GM19240 (cell line): ENCODE results near the gene CSNK1G2.
"Not testable (repeated sequence)": the region's sequence is repeated elsewhere in the genome, so short reads cannot be mapped to it uniquely, and the experiment has no call there.

Source experiments
- DNase-seq: peaks from one replicate; pipeline ENCODE4 v3.0.0; 2011; ENCODE audit warnings: low spot score; ENCODE audit not compliant: insufficient read length

CSNK1G2 gene

DNA sequence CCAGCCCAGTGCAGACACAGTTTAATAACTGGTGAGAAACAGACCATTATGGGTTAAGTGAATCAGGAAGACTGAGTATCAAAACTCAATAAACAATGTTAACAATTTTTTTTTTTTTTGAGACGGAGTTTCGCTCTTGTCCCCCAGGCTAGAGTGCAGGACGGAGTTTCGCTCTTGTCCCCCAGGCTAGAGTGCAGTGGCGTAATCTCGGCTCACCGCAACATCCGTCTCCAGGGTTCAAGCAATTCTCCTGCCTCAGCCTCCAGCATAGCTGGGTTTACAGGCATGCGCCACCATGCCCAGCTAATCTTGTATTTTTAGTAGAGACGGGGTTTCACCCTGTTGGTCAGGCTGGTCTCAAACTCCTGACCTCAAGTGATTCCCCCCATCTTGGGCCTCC, 47.5 kb downstream of the CSNK1G2 start:
- DNase-seq: not testable (repeated sequence)

DNA sequence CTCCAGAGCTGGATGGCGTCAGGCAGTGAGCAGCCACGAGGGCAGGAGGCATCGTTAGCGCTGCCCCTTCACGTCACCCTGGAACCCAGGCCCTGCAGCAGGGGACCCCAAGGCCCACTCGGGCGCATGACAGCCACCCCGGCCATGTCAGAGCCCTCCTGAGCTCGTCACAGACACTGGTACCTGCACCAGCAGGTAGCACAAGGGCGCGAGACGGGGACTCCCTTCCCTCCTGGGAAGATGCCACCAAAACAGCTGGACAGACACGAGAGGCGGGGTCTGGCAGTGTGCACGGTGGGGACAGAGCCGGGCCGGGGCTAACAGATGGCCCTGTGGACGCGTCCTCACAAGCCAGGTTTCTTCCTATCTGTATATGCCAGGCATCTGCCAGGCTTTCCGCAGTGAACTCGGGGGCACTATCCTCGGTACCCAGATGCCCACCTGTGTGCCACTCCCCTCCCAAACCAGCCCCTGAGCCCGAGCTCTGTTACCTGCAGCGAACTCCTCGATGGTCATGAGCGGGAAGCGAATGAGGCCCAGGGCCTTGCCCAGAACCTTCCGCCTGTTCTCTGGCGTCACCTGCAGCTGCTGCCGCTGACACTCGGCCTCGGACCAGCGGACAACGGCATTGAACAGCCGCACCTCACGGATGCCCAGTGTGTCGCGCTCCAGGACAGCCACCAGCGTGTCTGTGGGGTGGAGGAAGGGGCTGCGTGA, 48.7 kb downstream of the CSNK1G2 start:
- DNase-seq: no peak

DNA sequence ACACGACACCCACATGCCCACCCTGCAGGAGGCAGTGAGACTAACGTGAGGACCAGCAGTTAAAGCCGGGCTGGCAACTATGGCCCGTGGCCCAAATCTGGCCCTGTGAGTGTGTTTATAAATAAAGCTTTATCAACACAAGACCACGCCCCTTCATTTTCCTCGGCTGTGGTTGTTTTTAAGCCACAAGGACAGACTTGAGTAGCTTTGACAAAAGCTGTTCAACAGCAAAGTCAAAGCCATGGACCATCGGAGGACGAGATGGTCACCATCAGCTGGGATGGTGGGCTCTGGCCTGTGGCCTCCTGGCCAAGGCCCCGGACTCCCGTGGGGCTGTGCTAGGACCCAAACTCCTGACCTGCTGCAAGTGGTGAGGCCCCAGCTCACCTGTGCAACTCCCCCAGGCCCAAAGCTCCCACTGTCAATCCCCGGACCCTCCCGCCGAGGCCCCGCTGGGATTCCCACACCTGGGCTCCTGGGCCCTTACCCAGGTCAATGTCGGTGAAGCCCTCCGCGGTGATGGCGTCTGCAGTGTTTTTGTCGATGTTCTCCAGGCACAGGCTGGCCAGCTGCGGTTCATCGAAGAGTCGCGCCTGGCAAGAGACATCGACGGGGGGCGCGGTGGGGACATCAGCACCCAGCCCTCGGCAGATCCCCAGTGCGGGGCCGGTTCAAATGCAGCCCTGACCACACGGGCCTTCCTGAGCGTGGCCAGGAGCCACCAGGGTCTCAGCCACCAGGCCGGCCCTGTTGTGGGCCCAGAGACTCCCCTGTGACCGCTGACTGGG, 49.5 kb downstream of the CSNK1G2 start:
- no peak for DNase-seq

DNA sequence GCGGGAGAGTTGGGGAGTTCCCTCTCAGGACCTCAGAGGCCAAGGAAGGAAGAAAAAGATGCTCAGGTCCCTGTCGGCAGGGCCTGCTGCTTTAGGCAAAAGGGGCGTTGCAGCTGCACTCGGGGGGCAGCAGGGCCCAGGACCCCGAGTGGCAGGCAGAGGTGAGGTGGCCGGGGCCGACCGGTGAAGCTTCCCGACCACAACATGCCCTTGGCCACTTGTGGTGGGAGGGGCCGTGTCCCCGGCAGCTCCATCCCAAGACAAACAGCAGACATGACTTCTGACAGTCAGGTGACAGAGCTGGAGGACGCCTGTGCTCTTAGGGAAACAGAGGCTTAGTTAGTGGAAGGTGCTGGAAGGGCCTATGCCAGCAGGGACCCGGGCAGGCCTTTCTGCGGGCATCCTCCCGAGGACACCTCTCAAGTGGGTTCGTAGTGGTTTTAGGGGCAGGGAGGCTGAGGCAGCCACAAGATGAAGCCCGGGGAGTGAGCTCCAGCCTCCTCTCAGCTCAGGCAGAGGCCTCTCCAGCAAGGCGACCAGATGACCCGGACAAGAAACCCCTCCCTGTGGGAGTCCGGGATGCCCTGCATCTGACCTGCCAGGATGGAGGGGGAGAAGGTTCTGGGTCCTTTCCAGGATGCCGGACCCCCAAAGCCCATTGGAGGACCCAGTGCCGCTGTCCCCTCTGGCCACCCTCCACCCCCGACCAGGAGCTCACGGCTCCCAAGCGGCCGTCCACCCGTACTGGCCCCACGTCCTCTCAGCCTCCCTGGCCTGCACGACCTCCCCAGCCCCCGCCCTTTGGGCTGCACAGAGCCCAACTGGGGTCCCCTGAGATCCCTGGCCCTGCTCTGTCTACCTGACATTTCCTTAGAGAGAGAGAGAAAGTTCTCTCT, 50.3 kb downstream of the CSNK1G2 start:
- DNase-seq: no peak

DNA sequence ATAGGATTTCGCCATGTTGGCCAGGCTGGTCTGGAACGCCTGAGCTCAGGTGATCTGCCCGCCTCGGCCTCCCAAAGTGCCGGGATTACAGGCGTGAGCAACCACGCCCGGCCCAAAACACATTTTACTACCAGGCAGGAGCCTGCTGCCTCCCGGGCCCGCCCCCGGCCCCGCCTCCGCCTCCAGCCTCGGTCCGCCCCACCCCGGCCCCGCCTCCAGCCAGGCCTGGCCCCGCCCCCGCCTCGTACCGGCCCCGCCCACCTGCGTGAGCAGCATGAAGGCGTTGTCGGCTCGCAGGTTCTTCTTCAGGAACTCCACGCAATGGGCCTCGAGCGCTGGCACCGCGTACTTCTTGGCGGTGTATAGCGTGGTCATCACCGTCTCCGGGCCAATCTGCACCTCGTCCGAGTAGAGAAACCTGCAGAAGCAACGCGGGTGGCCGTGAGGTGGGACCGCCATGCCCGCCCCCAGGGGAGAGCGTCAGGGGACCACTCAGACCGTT, 51.8 kb downstream of the CSNK1G2 start:
- no peak for DNase-seq

DNA sequence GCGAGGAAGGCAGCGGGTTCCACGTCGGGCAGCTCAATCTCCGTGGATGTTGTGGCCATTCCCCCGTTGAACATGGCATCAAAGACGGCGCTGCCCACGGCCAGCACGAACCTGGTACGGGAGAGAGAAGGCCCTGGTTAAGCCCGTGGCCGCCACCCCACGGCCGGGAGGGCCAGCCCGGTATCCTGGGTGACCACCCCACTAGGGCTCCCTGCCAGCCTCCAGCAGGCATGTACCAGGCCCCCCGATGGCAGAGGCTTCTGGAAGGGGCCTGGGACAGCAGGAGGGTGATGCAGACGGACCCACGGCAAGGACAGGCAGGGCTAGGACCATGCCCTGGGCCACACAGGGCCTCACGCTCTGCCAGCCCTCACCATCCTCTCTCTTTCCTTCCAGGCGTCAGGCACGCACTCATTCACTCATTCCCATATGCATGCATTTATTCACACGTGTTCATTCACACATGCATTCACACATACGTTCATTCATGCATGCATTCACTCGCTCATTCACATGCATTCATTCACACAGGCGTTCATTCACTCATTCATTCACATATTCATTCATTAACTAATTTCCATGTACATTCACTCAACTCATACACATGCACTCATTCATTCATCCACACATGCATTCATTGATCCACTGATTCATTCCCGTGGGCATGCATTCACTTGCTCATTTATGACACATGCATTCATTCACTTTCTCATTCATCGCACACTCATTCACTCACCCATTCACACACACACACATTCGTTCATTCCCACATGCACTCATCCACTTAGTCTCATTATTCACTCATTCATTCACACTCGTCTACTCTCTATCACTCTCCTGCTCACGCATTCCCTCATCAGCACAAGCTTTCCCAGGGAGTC, 56.6 kb downstream of the CSNK1G2 start:
- no peak for DNase-seq

DNA sequence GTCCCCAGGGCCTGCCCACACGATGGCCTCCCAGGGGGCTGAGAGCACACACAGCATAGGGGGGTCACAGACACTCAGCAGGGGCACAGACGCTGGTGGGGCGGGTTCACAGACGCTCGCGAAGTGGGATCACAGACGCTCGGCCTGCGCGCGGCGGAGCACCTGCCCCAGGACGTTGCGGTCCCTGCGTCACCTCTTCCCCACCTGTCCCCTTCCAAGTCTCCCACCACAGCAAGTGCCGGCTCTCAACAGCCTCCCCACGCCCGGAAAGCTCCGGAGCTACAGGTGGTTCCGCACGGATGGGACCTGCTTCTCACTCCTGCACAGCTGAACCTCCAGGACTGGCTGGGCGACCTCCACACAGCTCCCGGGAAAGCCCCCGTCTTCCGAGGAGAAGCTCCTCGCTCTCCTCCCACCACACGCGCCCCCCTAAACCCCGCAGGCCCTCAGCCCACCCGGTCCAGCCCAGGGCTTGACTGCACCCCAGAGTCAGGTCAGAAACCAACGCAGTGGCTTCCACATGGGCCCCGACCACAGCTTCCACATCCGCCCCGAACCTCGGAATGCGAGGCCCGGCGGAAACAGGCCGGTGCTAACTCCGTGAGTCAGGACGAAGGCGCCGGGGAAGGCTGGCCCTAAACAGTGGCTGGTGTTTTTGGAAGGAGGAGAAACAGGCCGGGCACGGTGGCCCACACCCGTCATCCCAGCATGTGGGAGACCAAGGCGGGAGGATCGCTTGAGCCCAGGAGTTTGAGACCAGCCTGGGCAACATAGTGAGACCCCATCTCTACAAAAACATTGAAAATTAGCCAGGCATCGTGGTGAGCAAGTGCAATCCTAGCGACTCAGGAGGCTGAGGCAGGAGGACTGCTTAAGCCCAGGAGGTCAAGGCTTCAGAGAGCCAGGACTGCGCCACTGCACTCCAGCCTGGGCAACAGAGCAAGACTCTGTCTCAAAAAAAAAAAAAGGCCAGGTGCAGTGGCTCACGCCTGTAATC, 58.0 kb downstream of the CSNK1G2 start:
- no peak for DNase-seq

DNA sequence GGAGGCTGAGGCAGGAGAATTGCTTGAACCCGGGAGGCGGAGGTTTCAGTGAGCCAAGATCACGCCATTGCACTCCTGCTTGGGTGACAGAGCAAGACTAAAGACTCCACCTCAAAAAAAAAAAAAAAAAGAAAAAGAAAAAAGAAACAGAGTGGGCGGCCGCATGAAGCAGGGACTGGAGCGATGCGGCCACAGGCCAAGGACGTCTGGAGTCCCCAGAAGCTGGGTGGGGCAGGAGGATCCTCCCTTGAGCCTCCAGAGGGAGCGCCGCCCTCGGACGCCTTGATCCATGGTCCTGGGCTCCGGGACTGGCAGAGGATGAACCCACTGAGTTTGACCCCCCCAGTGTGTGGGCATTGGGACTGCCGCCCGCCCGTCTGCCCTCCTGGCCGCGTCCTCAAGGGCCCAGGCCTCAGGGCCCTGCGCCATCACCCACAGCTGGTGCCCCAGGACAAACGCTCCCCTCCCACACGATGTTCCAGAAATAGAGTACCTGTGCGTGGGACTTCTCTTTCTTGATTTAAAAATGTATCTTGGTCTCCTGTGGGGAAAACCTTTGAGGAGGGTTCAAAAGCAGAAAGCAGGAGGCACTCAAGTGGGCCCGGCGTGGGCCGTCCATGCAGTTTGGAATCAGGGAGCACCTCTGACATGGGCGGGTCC, 59.0 kb downstream of the CSNK1G2 start:
- no peak for DNase-seq

DNA sequence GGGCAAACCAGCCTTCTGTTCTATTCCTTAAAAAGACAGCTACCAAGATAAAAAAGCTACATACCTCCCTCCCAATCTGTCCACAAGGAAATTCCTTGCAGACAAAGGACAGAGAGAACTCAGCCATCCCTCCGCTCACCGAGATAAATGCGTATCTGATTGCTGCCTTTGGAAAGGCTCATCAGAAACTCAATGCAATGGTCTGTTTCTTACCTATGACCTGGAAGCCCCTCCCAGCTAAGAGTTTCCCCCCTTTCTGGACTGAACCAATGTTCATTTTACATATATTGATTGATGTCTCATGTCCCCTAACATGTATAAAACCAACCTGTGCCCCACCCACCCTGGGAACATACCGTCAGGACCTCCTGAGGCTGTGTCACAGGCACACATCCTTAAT, 62.9 kb downstream of the CSNK1G2 start:
- no peak for DNase-seq

DNA sequence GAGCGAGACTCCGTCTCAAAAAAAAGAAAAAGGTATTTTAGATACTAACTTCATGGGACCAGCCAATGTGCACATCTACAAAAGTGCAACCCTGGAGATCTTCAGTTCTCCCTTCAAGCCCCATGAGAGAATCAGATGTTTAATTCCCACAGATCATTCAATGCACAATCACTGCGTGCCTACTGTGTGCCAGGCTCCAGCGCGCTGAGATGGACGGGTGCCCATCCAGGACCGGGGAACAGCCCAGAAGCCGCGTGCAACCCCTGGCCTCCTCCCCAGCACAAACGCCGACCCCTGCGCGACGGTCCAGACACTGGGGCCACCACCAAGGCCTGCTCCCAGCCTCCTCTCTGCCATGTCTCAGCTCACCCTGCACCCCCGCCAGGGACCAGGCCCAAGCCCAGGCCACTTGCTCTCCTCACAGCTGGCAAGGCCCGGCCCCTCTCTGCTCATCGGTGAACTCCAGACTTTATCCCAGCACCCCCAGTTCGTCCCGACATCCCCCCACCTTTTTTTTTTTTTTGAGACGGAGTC, 69.2 kb downstream of the CSNK1G2 start:
- no peak for DNase-seq

DNA sequence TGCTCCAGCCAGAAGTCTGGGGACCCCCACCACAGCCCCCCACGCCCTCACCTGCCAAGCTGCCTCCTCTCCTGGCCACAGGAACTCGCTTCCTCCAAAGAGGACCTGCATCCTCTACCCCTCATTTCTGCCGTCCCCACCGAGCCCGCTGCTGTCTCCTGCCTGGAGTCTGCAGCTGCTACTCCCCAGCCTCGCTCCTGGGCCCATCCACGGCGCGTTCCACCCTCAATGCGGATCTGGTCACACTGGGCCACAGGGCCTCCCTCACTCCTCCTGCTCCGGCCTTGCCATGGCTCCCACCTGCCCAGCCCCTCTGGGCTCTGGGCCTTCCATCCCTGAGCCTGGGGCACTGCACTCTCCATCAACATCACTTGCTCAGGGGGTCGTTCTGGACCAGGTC, 70.2 kb downstream of the CSNK1G2 start:
- no peak for DNase-seq

DNA sequence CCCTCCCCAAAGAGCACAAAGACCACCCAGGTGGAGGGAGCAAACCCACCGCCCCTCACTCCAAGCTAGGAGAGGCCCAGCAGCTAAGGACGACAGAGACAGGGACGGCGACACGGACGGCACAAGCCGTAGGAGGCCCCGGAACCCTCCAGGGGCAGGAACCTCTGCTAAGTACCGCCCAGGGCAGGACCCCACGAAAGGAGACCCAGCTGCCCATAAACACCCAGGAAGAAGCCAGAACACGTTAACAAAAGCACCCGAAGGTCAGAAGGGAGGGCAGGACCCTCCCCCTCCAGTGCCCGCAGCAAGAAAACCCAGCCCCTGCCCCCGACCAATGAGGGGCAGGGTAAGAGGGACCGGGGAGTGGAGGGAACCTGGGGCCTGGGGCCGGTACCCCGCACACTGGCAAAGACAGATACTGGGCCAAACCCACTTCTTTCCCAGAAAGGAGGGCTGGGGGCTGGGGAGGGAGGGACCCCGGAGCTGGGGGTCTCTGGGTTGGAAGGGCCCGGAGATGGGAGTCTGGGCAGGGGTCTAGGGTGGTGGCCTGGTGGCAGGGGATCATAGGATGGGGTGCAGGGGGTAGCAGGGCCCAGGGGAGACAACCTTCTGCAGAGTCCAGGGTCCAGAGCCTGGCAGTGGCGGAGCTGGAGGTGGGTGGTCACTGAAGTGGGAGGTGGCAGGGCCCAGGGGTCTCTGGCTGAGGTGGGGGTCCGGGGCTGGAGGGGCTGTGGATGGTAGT, 72.1 kb downstream of the CSNK1G2 start:
- no peak for DNase-seq

DNA sequence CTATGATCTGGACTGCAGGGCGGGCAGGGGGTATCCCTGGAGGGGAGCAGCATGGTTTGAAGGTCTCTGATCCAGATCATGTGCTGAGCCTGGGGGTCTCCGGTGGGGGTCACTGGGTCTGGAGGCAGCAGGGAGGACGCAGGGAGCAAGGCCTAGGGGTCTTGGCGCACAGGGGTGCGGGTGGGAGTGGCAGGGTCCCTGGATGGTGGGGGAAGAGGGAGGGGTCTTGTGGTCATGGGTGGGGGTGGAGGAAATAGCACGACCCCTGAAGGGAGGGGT, 72.7 kb downstream of the CSNK1G2 start:
- DNase-seq: no peak

DNA sequence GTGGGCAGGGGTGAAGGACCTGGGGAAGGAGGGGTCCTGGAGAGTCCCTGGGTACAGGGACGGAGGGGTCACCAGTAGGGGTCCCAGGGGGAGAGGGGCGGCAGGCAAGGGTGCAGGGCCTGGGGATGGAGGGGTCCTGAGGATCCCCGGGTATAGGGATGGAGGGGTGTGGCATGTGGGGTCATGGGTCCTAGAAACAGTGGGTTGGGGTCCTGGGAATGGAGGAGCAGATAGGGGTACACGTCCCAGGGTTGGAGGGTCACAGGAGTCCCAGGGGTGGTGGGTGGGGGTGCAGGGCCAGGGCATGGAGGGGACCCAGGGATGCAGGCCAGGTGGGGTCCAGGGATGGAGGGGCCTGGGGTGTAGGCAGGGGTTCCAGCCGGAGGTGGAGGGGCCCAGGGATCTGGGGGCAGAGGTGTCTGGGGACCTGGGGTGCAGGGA, 73.2 kb downstream of the CSNK1G2 start:
- no peak for DNase-seq

DNA sequence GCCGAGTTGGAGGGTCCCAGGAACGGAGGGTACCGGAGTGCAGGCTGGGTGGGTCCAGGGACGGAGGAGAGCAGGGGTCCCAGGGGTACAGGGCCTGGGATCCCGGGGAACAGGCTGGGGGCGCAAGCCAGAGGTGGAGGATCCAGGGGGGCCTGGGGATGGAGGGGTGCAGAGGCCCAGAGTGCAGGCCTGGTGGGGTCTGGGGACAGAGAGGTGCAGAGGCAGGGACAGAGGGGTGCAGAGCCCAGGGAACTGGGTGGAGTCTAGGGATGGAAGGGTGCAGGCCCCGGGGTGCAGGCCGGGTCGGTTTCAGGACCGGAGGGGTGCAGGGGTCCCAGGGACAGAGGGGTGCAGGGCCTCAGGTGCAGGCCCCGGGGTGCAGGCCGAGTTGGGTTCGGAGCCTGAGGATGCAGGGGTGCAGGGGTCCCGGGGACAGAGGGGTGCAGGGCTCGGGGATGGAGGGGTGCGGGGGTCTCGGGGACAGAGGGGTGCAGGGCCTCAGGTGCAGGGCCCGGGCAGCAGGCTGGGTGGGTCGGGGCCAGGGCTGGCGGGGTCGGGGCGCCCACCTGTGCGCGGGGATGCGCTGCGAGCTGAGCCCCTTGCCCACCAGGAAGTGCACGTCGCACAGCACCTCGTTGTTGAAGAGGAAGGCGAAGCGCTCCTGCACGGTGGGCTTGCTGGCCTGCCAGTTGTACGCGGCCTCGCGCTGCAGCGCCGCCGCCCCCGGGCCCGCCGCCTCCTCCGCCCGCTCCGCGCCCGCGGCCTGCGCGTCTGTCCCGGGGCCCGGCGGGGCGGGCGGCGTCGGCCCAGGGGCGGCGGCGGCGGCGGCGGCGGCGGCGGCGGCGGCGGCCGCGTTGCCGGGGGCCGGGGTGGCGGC, 74.0 kb downstream of the CSNK1G2 start:
- no peak for DNase-seq

DNA sequence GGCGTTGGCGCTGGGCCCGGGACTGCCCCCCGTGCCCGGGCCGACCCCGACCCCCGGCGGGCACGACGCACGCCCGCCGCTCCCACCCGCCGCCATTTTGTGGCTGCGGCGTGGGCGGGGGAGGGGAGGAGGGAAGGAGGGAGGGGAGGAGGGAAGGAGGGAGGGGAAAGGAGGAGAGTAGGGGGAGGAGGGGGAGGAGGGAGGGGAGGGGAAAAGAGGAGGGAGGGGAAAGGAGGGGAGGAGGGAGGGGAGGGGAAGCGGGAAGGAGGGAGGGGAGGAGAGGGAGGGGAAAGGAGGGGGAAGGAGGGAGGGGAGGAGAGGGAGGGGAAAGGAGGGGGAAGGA, 74.6 kb downstream of the CSNK1G2 start, which contains the start of gene BTBD2:
TSS of gene BTBD2 (minus strand) at position 107 of the 343 bp plus-strand sequence. CDS start at position 96, 11 bp downstream.
- DNase-seq: no peak
